Tibial nerve (tissue), 4 donors: ENCODE data around the gene MRPL3. TPM values are rescaled to one million over a fixed set of nuclear protein-coding genes. Genes with fewer than 3 reads are reported as not detected.
"Not testable (repeated sequence)": the region's sequence is repeated elsewhere in the genome, so short reads cannot be mapped to it uniquely, and the experiment has no call there.

Source experiments
- DNase-seq, 2 donors: peaks; one replicate each; pipeline ENCODE4 v3.0.0-alpha.2; 2019; ENCODE audit warnings: low spot score in 2 of 2
- H3K27ac ChIP-seq, 4 donors: fragments of 200-600 bp; sonication (generic) in 3 of 4; one replicate each; pipeline ENCODE4 v1.5.1; 2017 to 2019; ENCODE audit warnings: mild to moderate bottlenecking in 1 of 4
- H3K27me3 ChIP-seq, 2 donors: fragments of 200-600 bp; sonication (generic) in 1 of 2; one replicate each; pipeline versions ENCODE4 v1.5.1 to v1.6.0; 2017 to 2019
- H3K36me3 ChIP-seq, 3 donors: fragments of 200-600 bp; sonication (generic); one replicate each; pipeline ENCODE4 v1.5.1; 2018 to 2019
- H3K4me1 ChIP-seq, 4 donors: fragments of 200-600 bp; sonication (generic) in 3 of 4; one replicate each; pipeline ENCODE4 v1.5.1; 2017 to 2019
- H3K4me3 ChIP-seq, 4 donors: fragments of 200-600 bp; sonication (generic) in 3 of 4; one replicate each; pipeline ENCODE4 v1.5.1; 2017 to 2019; ENCODE audit warnings: mild to moderate bottlenecking in 1 of 4, moderate library complexity in 1 of 4
- H3K9me3 ChIP-seq, 4 donors: fragments of 200-600 bp; sonication (generic) in 3 of 4; one replicate each; pipeline ENCODE4 v1.5.1; 2017 to 2019
- EP300 ChIP-seq, 2 donors: sonication (generic); formaldehyde crosslinking; IDR thresholded peaks; one replicate each; pipeline ENCODE4 v1.6.1; 2017; ENCODE audit warnings: antibody characterized with exemption in 2 of 2, mild to moderate bottlenecking in 1 of 2
- POLR2A ChIP-seq, 2 donors: fragments of 450-650 bp; IDR thresholded peaks; one replicate each; pipeline ENCODE4 v1.6.1; 2017; ENCODE audit warnings: antibody characterized with exemption in 2 of 2, mild to moderate bottlenecking in 2 of 2, moderate library complexity in 2 of 2
- WGBS, 2 donors: methylation state at CpG; one replicate each; pipeline ENCODE4 v1.1.5; 2018; 5-methylcytosine and 5-hydroxymethylcytosine counted together
- total RNA-seq, 4 donors: library from RNA; depleted of rRNA; stranded (reverse); fragments of >200 nt; gene quantifications; one replicate each; pipeline ENCODE4 v1.1.0, GENCODE V29; 2016
- TF ChIP-seq, protein P1 (sequence below), 5 experiments: fragments of 200-600 bp in 3 of 5; fragments of 450-650 bp in 2 of 5; sonication (generic) in 3 of 5; IDR thresholded peaks; one replicate each; pipeline ENCODE4 v1.5.1; 2016 to 2019; ENCODE audit warnings: antibody characterized with exemption in 5 of 5, mild to moderate bottlenecking in 3 of 5, moderate library complexity in 2 of 5

MRPL3 gene
- total RNA-seq, 4 donors from 2014 or later, result 56.5 to 95.4 (median 68.8) TPM

DNA sequence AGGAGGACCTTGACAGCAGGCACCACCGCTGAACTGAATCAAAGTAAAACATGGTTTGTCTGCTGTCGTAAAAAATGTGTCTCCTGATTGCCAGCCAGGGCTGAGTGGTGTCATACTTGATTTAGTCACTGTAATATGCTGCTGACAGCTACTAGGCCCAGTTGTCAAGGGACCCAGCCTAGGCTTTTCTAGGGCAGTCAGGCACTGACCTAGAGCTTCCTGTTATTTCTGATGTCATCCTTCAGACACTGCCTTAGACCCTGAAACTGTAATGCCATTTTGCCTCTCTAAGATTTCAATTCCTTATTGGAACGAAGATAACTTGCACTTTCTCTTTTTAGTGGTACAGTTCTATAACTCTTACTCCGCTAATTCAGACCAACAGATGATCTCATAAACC lies 2.6 kb upstream of the MRPL3 start:
- Histone ChIP-seq H3K27ac (no peak overlapping the region), H3K9me3 (no peaks in the 10 kb centered on the region), H3K27me3 (no peaks in the 10 kb centered on the region), H3K4me3 (no peak overlapping the region), H3K4me1 (peaks cover 0 to 30% (median 11%) of the 10 kb centered on the region in 4 donors), H3K36me3 (no peaks in the 10 kb centered on the region)
- 78 to 86% methylated on average over 4 of the region's 4 CpGs for WGBS, 2 donors
- TF ChIP-seq POLR2A (IDR thresholded peaks at IDR 0.05) (no peak), EP300 (IDR thresholded peaks at IDR 0.05) (no peak)
- TF ChIP-seq, protein P1, sequence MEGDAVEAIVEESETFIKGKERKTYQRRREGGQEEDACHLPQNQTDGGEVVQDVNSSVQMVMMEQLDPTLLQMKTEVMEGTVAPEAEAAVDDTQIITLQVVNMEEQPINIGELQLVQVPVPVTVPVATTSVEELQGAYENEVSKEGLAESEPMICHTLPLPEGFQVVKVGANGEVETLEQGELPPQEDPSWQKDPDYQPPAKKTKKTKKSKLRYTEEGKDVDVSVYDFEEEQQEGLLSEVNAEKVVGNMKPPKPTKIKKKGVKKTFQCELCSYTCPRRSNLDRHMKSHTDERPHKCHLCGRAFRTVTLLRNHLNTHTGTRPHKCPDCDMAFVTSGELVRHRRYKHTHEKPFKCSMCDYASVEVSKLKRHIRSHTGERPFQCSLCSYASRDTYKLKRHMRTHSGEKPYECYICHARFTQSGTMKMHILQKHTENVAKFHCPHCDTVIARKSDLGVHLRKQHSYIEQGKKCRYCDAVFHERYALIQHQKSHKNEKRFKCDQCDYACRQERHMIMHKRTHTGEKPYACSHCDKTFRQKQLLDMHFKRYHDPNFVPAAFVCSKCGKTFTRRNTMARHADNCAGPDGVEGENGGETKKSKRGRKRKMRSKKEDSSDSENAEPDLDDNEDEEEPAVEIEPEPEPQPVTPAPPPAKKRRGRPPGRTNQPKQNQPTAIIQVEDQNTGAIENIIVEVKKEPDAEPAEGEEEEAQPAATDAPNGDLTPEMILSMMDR (IDR thresholded peaks at IDR 0.05), result no peak
- DNase-seq, result no peak

DNA sequence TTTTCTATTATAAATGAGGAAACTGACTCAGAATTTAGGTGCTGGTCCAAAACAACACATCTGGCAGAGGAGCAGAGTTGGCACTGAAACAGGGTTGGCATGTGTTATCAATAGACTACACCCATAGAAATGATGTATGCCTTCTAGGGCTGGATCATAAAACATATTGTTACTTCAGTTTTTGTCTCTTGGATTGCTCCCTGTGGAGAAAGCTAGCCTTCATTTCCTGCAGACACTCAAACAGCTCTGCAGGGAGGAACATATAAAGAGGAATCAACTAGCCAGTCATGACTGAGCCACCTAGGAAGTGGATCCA lies 507 bp upstream of the MRPL3 start:
- Histone ChIP-seq H3K9me3 (no peaks in the 10 kb centered on the region), H3K4me3 (peak overlapping the region; percentile 78 to 96 (median 86)), H3K36me3 (peaks cover 0 to 20% (median 0%) of the 10 kb centered on the region in 3 donors), H3K27ac (peak overlapping the region; percentile 71 to 84 (median 82)), H3K4me1 (peaks cover 0 to 34% (median 11%) of the 10 kb centered on the region in 4 donors), H3K27me3 (no peaks in the 10 kb centered on the region)
- no peak for TF ChIP-seq EP300 (IDR thresholded peaks at IDR 0.05)
- no peak for DNase-seq

DNA sequence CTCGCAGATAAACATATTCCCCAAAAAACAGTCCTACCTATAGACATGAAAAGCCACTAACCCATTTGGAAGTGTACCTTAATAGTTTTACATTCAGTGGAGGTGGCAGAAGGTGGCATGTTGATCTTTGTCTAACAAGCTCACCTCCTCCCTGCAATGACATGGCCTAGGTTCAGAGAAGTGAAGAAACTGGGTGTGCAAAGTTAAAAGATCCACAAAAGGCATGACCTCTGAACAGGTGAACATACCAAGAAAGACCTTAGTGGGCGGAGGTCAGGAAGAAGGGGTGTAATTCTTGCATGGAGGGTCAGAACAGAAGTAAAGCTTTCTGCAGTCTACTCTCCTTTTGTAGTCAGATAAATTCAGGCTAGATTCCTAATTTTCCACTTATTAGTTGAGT lies 822 bp downstream of the MRPL3 start:
- H3K9me3 ChIP-seq, result no peaks in the 10 kb centered on the region
- no peak for DNase-seq
- H3K27me3 ChIP-seq, result no peaks in the 10 kb centered on the region
- peaks cover 0 to 34% (median 11%) of the 10 kb centered on the region in 4 donors for H3K4me1 ChIP-seq
- 46 to 55% methylated on average over 2 of the region's 2 CpGs for WGBS, 2 donors
- TF ChIP-seq EP300 (IDR thresholded peaks at IDR 0.05), result no peak
- TF ChIP-seq, protein P1 (IDR thresholded peaks at IDR 0.05), result no peak
- TF ChIP-seq POLR2A (IDR thresholded peaks at IDR 0.05), result no peak
- peaks cover 0 to 33% (median 4%) of the 10 kb centered on the region in 3 donors for H3K36me3 ChIP-seq
- H3K4me3 ChIP-seq, result peak overlapping the region; percentile 78 to 96 (median 86)
- H3K27ac ChIP-seq, result peak overlapping the region in 3 of 4 donors; percentile 81 to 84 (median 83)

DNA sequence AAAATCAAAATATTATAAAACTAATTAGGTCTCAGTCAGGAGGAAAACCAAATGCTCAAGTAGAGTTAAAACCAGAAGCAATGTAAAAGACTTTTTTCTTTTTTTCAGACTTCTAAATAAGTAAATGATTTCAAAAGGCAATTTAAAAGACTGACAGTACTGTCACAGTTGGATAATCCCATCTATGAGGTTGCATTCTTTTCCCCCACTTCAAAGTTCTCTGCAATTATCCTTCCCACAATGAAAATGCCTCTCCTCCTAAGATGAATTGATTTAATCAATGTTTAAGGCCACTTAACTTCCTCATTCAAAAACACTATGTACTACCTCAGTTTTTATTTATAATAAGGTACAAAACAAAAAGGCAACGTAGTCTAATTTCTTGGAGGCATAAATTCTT lies 8.1 kb downstream of the MRPL3 start:
- peaks cover 0 to 64% (median 12%) of the 10 kb centered on the region in 3 donors for H3K36me3 ChIP-seq
- 82 to 87% methylated on average over 1 of the region's 1 CpG for WGBS, 2 donors

DNA sequence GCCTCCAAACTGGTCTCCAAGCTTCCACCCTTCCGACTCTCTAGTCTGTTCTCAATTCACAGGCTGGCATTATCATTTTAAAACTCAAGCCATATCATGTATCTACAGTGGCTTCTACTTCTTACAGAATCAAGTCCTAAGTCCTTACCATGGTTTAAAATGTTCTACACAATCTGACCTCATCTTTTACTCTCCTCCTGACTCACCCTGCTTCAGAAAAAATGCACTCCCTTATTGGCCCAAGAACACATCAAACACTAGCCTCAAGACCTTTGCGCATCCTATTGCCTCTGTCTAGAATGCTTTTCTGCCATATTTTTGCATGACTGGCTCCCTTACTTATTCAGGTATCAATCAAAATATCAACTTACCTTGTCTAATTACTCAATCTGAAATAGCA lies 11.0 kb downstream of the MRPL3 start:
- H3K27ac ChIP-seq, result no peak overlapping the region
- H3K9me3 ChIP-seq, result no peaks in the 10 kb centered on the region
- 98 to 99% methylated on average over 2 of the region's 2 CpGs for WGBS, 2 donors
- H3K27me3 ChIP-seq, result no peaks in the 10 kb centered on the region
- no peak for DNase-seq
- H3K36me3 ChIP-seq, result peaks cover 0 to 54% (median 7%) of the 10 kb centered on the region in 3 donors
- no peak overlapping the region for H3K4me3 ChIP-seq
- H3K4me1 ChIP-seq, result no peaks in the 10 kb centered on the region
- TF ChIP-seq EP300 (IDR thresholded peaks at IDR 0.05) (no peak), POLR2A (IDR thresholded peaks at IDR 0.05) (no peak)
- TF ChIP-seq, protein P1 (IDR thresholded peaks at IDR 0.05), result no peak

More for the DNA sequence above, 8.1 kb downstream of the MRPL3 start:
- no peak overlapping the region for H3K4me3 ChIP-seq
- TF ChIP-seq, protein P1 (IDR thresholded peaks at IDR 0.05), result no peak
- no peak for TF ChIP-seq POLR2A (IDR thresholded peaks at IDR 0.05)
- TF ChIP-seq EP300 (IDR thresholded peaks at IDR 0.05), result no peak
- no peak for DNase-seq
- no peaks in the 10 kb centered on the region for H3K9me3 ChIP-seq
- H3K27me3 ChIP-seq, result no peaks in the 10 kb centered on the region
- no peak overlapping the region for H3K27ac ChIP-seq
- no peaks in the 10 kb centered on the region for H3K4me1 ChIP-seq

DNA sequence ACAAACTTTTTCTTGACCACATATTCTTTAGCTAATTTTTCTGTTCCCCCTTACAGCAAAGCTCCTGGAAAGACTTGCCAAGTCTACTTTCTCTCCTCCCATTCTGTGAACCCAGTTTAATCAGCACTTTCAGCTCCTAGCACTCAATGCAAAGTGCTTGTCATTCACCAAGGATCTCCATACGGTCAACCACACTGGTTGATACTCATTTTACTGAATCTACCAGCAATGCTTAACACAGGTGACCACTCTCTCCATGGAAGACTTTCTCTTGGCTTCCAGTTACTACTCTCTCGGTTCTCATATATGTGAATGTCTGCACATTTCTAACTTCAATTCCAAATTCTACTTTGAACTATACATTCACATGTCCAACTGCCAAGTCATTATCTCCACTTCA lies 11.7 kb downstream of the MRPL3 start:
- Histone ChIP-seq H3K4me3 (no peak overlapping the region), H3K27ac (no peak overlapping the region), H3K27me3 (no peaks in the 10 kb centered on the region), H3K4me1 (no peaks in the 10 kb centered on the region), H3K9me3 (no peaks in the 10 kb centered on the region), H3K36me3 (peaks cover 0 to 53% (median 5%) of the 10 kb centered on the region in 3 donors)
- TF ChIP-seq EP300 (IDR thresholded peaks at IDR 0.05), result no peak
- no peak for TF ChIP-seq POLR2A (IDR thresholded peaks at IDR 0.05)
- TF ChIP-seq, protein P1 (IDR thresholded peaks at IDR 0.05), result no peak
- WGBS, 2 donors, result 96 to 97% methylated on average over 2 of the region's 2 CpGs
- DNase-seq, result no peak

DNA sequence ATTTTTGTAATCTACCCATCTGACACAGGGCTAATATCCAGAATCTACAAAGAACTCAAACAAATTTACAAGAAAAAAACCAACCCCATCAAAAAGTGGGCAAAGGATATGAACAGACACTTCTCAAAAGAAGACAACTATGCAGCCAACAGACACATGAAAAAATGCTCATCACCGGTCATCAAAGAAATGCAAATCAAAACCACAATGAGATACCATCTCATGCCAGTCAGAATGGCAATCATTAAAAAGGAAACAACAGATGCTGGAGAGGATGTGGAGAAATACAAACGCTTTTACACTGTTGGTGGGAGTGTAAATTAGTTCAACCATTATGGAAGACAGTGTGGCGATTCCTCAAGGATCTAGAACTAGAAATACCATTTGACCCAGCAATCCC lies 16.2 kb downstream of the MRPL3 start:
- H3K27ac ChIP-seq, H3K9me3 ChIP-seq, H3K4me3 ChIP-seq, H3K27me3 ChIP-seq, DNase-seq, H3K4me1 ChIP-seq: not testable (repeated sequence)
- peaks cover 0 to 57% (median 0%) of the 10 kb centered on the region in 3 donors for H3K36me3 ChIP-seq
- 87 to 97% methylated on average over 3 of the region's 3 CpGs for WGBS, 2 donors
